DOHH2 (cell line): ENCODE data around the gene FLT3LG.

Experiments used
- H3F3A ChIP-seq: fragments of 200-600 bp; sonication (generic), shearing (Covaris generic); 2 replicates; pipeline ENCODE4 v1.6.0; 2016; ENCODE audit warnings: antibody characterized with exemption, mild to moderate bottlenecking; ENCODE audit not compliant: control insufficient read depth, insufficient read depth
- H3K27ac ChIP-seq: fragments of 200-600 bp; sonication (generic); 2 replicates; pipeline ENCODE4 v1.5.1; 2014; ENCODE audit warnings: low read depth, mild to moderate bottlenecking, low read length, moderate library complexity
- H3K27me3 ChIP-seq: fragments of 200-600 bp; sonication (generic); 2 replicates; pipeline ENCODE4 v1.6.1; 2014; ENCODE audit warnings: mild to moderate bottlenecking, low read length, mixed read lengths; ENCODE audit not compliant: control insufficient read depth
- H3K36me3 ChIP-seq: fragments of 200-600 bp; sonication (generic); 2 replicates; pipeline ENCODE4 v1.6.1; 2014; ENCODE audit warnings: mild to moderate bottlenecking, low read length, moderate library complexity, mixed read lengths; ENCODE audit not compliant: control insufficient read depth
- H3K4me1 ChIP-seq: fragments of 200-600 bp; sonication (generic); 2 replicates; pipeline ENCODE4 v1.6.1; 2014; ENCODE audit warnings: mild to moderate bottlenecking, low read length, mixed read lengths; ENCODE audit not compliant: control insufficient read depth
- H3K4me2 ChIP-seq: fragments of 200-600 bp; sonication (generic); 2 replicates; pipeline ENCODE4 v1.6.0; 2014; ENCODE audit warnings: mild to moderate bottlenecking, low read length, moderate library complexity
- H3K4me3 ChIP-seq: fragments of 200-600 bp; sonication (generic); 2 replicates; pipeline ENCODE4 v1.5.1; 2014; ENCODE audit warnings: mild to moderate bottlenecking, low read length, mixed read lengths
- H3K79me2 ChIP-seq: fragments of 200-600 bp; sonication (generic); 2 replicates; pipeline ENCODE4 v1.6.1; 2014; ENCODE audit warnings: mild to moderate bottlenecking, low read length, mixed read lengths; ENCODE audit not compliant: control insufficient read depth
- H3K9me2 ChIP-seq: fragments of 200-600 bp; sonication (generic); replicated peaks from 2 replicates; pipeline ENCODE4 v1.6.1; 2014; ENCODE audit warnings: mild to moderate bottlenecking, low read length, mixed read lengths; ENCODE audit not compliant: control insufficient read depth
- H3K9me3 ChIP-seq: fragments of 200-600 bp; sonication (generic); 2 replicates; pipeline ENCODE4 v1.6.1; 2014; ENCODE audit warnings: antibody characterized with exemption, low read length, mixed read lengths; ENCODE audit not compliant: control insufficient read depth, insufficient read depth
- H4K20me1 ChIP-seq: fragments of 200-600 bp; sonication (generic); 2 replicates; pipeline ENCODE4 v1.6.0; 2014; ENCODE audit warnings: low read depth, mild to moderate bottlenecking, antibody characterized with exemption, low read length, moderate library complexity; ENCODE audit not compliant: control insufficient read depth, insufficient read depth
- CTCF ChIP-seq: fragments of 200-600 bp; sonication (generic); IDR thresholded peaks from one replicate; pipeline ENCODE4 v1.5.1; 2014; ENCODE audit warnings: antibody characterized with exemption, mild to moderate bottlenecking, low read depth, low read length; ENCODE audit not compliant: poor library complexity, severe bottlenecking
- EZH2phosphoT487 ChIP-seq: fragments of 200-600 bp; sonication (generic); IDR thresholded peaks from 2 replicates; pipeline ENCODE4 v1.6.1; 2017; ENCODE audit warnings: borderline replicate concordance, mild to moderate bottlenecking, antibody characterized with exemption, low read length, moderate library complexity, mixed read lengths

The FLT3LG gene

DNA sequence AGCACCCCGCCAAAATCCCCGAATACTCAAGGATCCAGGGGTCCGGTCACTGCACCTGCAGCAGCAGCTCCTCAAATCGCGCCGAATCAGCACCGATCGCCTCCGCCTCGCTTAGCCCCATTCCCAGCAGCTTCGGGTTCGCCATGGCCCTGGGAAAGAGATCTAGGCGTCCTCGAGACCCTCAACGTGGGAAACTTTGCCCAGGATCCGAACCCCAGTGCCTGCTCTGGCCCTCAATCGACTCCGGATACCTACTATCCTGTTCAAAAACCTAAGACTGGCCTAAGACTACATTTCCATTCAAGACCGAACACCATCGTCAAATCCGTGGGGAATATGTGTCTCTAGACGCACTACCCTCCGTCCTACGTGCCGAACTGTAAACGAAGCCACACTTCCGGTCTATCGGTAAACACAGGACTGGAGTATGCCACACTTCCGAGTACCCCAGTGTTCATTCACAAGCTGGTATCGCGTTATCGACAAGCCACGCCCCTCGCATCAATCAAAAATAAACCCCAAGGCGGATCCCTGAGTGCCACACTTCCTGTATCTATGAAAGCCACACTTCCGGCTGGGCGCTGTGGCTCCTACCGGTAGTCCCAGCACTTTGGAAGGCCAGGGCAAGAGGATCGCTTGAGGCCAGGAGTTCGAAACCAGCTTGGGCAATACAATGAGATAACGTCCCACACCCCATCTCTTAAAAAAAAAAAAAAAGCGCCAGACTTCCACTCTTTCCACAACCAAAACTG is 22.4 kb upstream of the FLT3LG start, which contains the start of gene PIH1D1:
Gene PIH1D1, minus strand, starts transcription at position 385 of the 752 bp plus-strand sequence. Its CDS starts 240 bp downstream, at position 145.
- peaks cover 11% of the 10 kb centered on the region for H3F3A ChIP-seq
- peaks cover 27% of the 10 kb centered on the region for H3K4me1 ChIP-seq
- H3K79me2 ChIP-seq: peaks cover 64% of the 10 kb centered on the region
- peak within 1 kb of the TSS; percentile 94 for H3K27ac ChIP-seq
- no peaks in the 10 kb centered on the region; the same call in 1 of the 2 replicates for H4K20me1 ChIP-seq
- no peaks in the 10 kb centered on the region for H3K9me3 ChIP-seq
- peak within 1 kb of the TSS; percentile 99 for H3K4me3 ChIP-seq
- no peaks in the 10 kb centered on the region for H3K27me3 ChIP-seq
- no peaks in the 10 kb centered on the region for H3K9me2 ChIP-seq
- H3K4me2 ChIP-seq: peak within 1 kb of the TSS; percentile 93
- TF ChIP-seq EZH2phosphoT487 (no peak), CTCF (no peak)
- peaks cover 59% of the 10 kb centered on the region for H3K36me3 ChIP-seq

GRCh38 chr19:49453013-49453756 is 20.8 kb upstream of the FLT3LG start, which contains the start of gene ALDH16A1:
Gene ALDH16A1, plus strand, starts transcription at chr19:49453225. Its CDS starts 107 bp downstream, at chr19:49453332.
- H3K79me2 ChIP-seq: peaks cover 68% of the 10 kb centered on the region
- no peaks in the 10 kb centered on the region for H3K9me3 ChIP-seq
- peak within 1 kb of the TSS; percentile 99 for H3K4me3 ChIP-seq
- TF ChIP-seq EZH2phosphoT487: no peak
- no peak for TF ChIP-seq CTCF
- H3K36me3 ChIP-seq: peaks cover 44% of the 10 kb centered on the region
- peak within 1 kb of the TSS; percentile 93 for H3K4me2 ChIP-seq
- no peaks in the 10 kb centered on the region; the same call in 1 of the 2 replicates for H4K20me1 ChIP-seq
- no peaks in the 10 kb centered on the region for H3K9me2 ChIP-seq
- peaks cover 11% of the 10 kb centered on the region for H3F3A ChIP-seq
- H3K4me1 ChIP-seq: peaks cover 24% of the 10 kb centered on the region
- no peaks in the 10 kb centered on the region for H3K27me3 ChIP-seq
- peak within 1 kb of the TSS; percentile 94 for H3K27ac ChIP-seq

GRCh38 chr19:49453757-49454240 is 20.2 kb upstream of the FLT3LG start:
- Histone ChIP-seq H3K9me3 (no peaks in the 10 kb centered on the region), H3K4me2 (peak overlapping the region; percentile 93), H3K27me3 (no peaks in the 10 kb centered on the region), H3K36me3 (peaks cover 44% of the 10 kb centered on the region), H4K20me1 (no peaks in the 10 kb centered on the region; the same call in 1 of the 2 replicates), H3F3A (peaks cover 11% of the 10 kb centered on the region), H3K9me2 (no peaks in the 10 kb centered on the region), H3K4me3 (peak overlapping the region; percentile 99), H3K27ac (peak overlapping the region; percentile 94), H3K4me1 (peaks cover 24% of the 10 kb centered on the region), H3K79me2 (peaks cover 71% of the 10 kb centered on the region)
- no peak for TF ChIP-seq CTCF
